GM18870 (cell line): ENCODE data around the gene MTPN.

Experiments used
- ATAC-seq: cut with Tn5 transposase; IDR thresholded peaks from one replicate; pipeline ENCODE4 v1.9.1; 2021; ENCODE audit warnings: moderate library complexity; ENCODE audit not compliant: unreplicated experiment

The MTPN gene

DNA sequence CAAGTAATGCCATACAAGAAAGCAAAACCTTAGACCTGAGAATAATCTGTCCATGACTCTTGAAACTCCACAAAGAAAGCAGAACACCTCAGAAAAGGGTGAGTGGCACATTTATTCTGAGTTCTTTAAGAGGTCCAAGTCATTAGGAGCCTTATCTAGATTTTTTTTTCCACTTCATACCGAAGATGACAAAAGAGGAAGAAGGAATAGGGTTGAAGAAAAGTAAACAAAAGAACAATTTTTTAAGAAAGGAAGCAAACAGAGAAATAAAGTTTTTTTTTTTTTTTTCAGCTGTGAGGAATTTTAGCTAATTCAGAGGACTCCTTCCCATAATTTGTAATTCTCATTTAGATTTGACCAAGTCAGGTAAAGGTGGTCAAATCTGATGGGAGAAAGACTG is 13.1 kb upstream of the MTPN start:
- no peak for ATAC-seq

DNA sequence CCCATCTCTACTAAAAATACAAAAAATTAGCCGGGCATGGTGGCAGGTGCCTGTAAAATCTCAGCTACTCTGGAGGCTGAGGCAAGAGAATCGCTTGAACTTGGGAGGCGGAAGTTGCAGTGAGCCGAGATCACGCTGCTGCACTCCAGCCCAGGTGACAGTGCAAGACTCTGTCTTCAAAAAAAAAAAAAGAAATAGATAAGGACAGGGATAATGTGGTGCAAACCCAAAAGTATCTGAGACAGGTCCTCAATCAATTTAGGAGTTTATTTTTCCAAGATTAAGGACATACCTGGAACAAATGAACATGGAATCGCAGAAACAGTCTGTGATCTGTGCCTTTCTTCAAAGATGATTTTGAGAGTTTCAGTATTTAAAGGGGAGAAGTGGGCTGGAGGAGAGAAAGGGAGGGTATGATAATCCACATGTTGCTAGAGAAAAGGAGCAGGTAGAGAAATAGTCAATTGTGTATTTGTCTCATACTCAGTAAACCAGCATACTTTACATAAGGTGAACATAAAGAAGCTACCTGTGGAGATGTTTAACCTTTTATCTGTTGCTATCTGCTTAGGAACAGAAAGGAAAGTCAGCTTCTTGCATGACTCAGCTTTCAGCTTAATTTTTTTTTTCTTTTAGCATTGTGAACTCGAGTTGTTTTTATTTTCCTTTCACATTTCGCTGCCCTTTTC is 4.9 kb upstream of the MTPN start:
- ATAC-seq, result no peak

DNA sequence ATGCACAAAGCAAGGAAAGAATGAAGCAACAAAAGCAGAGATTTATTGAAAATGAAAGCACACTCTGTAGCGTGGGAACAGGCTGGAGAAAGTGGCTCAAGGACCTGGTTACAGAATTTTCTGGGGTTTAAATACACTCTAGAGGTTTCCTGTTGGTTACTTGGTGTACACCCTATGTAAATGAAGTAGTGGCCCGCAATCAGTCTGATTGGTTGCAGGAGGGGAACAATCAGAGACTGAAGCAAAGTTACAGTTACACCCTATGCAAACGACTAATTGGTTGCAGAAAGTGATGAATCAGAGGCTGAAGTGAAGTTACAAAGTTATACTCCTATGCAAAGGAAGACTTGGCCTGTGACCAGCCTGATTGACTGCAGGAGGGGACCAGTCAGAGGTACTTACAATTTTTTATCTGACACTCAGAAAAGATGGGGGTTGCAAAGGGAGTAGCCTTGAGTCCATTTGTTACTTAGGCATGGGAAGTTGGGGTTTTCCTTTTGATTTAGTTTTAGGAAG is 3.6 kb upstream of the MTPN start:
- ATAC-seq, result peak; percentile 83

DNA sequence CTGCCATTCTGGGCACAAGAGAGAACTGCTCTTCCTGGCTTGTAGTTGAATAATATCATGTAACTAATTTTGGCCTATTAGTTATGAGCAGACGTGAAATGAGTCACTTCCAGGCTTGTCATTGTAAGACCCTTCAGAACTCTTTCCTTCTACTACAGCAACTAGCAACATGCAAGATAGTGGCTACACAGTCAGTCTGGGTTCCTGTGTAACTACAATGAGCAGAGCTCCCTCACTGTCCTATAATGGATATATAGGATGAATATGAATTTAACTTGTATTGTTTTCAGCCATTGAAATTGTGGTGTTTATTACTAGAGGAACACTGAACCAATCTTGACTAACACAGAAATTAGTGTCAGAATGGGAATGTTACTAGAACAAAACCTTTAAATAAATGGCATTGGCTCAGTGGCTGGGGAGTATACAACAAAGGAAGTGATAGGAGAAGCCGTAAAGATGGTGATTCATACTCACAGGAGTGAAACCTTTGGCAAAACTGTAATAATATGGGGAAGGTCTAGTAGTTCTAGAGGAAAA is 2.9 kb upstream of the MTPN start:
- no peak for ATAC-seq

DNA sequence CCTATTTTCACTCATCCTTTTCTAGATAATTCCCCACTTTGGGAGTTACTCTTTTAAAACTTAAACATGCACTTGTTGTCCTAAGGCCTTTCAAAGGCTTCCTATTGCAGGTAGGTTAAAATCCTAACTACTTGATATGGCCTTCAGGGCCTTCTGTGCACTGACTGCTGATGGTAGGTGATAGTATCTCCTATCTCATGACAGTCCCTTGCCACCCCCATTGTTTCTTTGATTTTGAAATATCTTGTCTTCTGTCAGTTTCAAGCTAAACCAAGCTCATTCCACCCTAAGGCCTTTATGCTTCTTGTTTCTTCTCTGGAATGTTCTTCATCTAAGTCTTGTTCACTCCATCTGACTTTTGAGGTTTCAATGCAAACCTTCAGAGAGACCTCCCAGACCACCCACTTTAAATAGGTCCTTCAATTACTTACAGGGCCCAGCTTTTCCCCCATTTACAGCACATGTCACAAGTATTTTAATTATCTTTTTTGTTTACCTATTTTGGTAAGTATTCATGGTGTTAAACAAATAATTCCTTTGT is 2.4 kb upstream of the MTPN start:
- ATAC-seq, result no peak

DNA sequence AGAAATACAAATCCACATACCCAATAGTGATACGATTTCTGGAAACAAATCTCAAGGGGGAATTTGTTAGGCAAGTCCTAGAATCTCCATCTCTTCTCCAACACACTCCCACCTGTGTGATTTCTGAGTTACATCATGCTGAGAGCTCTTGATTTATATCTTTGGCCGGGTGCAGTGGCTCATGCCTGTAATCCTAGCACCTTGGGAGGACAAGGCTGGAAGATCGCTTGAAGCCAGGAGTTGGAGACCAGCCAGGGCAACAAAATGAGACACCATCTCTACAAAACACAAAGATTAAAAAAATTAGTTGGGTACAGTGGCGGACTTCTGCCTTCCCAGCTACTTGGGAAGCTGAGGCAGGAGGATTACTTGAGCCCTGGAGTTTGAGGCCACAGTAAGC is 1.5 kb upstream of the MTPN start:
- no peak for ATAC-seq

DNA sequence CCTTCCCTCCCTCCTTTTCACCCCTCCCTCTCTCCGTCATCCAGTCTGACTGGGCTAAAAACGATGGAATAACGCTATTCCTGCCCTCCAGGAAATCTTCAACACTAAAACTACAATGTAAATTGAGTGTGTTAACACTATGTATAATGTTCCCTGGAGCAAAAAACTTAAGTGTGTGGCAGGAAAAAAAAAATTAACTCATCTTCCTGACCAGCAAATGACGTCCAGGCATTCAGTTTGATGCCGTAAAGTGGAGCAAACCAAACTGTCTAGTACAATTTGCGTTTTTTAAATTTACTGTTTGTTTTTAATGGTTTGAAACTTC is 545 bp upstream of the MTPN start:
- no peak for ATAC-seq

DNA sequence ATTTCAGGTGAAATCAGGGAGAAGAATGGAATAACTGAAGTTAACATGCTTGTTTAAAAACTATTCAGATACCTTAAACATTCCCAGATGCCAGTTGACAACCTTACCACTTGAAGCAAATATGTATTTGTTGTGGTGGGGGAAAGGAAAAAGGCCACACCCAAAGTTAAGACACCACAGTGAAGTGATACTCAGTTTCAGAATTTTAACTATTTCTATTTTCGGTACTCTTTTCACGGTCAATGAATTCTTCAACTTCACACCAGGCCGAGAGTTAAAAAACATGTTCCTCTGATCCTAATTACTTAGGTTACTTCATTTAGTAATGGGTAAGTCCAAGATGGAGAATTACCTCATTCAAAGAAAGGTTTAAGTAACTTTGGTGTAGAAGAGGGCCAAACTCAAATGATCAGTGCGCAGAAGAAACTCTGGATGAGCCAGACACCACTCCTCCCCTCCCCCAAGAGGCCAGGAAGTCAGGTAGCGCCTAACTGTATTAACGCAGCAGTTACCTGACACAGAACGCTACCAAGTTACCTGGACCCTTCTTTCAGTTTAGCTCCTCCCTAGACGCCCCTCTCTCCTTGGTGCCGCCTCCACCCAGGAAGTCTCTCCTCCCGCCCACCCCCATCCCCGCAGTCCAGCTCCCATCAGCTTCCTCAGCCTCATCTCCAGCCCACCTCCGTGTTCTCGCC is 700 bp downstream of the MTPN start:
- ATAC-seq, result no peak

DNA sequence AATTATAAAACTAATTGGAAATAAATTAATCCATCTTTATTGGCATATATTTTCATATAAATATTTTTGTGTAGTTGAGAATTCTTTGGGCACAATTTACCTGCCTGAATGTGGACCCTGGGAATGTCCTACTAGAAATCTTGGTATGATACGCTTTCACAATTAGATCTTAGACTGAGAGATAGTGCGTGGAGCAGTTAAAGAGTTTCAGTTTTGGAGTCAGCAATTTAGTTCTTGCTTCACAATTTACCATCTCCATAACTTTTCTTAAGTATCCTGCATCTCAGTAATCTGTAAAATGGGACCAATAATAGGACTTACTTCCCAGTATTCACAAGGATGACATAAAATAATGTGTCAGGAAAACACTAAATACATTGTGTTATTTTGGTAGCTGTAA is 2.0 kb downstream of the MTPN start:
- no peak for ATAC-seq

DNA sequence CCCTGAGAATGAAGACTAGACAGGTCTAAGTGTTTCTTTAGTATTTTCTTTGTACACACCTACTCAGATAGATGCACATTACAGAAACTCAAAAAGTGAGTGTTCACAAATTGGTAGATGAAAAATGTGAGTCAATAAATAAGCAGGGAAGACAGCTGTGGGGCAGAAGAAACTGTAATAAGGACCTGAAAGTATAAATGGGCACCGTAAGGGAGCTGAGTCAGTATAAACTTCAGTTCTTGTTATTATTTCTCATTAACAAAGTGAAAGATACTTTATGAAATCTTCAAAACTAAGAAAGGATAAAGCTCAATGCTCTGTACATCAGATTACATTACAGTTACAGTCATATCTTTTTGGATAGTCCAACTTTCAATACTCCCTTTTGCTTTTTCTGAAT is 2.5 kb downstream of the MTPN start:
- no peak for ATAC-seq

DNA sequence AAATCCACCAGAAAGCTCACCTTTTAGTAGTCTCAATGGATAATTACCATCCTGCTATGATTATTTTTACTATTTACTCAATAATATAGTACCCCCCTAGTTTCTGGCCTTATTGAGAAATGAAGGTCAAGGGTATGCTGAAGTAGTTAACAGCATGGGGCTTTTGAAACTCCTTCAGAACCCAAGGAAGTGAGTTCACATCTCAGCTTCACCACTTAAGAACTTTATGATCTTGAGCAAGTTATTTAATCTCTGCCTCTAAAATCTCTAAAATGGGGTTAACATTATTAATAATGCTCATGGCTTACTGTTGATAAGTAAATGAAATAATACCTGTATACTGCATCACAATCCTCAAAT is 5.8 kb downstream of the MTPN start:
- no peak for ATAC-seq

DNA sequence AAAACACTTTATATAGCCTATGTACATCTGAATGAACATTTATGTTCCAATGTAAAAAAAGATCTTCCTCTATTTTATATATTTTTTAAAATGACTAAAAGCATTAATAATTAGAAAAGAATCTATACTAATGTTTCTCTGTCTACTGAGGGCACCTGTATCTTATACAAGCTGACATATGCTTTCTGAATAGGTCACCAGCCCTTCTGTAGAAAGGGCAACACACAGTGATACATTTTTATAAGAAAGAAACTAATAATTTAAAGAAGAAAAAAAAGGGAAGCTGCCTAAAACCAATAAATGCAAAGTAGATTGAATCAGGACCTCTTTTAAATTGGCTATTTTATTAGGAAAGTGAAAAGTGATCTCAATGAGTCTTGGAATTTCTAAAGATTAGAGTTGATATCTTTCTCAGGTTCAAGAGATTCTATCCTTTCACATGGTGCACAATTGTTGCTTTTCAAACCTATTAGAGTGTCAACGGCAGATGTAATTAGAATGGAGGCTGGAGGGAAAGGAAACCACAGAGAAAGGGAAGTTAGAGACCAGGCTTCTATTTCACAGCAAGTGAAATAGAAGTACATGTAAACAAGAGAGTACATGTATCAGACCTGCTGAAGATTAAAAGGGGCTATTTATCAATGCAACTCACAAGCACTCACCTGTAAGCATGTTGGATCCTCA is 6.3 kb downstream of the MTPN start:
- ATAC-seq, result peak; percentile 68

DNA sequence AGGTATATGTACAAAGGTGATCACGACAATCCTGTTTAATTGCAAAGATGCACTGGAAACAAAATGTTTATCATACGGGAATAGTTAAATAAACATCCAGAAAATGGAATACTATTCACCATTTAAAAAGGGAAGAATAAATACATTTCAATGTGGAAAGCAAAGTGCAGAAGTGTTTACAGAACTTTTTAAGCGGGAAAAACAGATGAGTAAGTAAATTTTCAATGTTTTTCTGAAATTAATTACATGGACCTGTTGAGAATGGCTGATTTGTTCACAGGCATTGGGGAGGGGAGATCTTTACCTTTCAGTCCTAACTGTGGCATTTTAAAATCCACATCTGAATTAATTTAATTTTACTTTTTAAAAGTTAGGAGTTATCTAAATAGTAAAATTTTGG is 7.1 kb downstream of the MTPN start:
- no peak for ATAC-seq

DNA sequence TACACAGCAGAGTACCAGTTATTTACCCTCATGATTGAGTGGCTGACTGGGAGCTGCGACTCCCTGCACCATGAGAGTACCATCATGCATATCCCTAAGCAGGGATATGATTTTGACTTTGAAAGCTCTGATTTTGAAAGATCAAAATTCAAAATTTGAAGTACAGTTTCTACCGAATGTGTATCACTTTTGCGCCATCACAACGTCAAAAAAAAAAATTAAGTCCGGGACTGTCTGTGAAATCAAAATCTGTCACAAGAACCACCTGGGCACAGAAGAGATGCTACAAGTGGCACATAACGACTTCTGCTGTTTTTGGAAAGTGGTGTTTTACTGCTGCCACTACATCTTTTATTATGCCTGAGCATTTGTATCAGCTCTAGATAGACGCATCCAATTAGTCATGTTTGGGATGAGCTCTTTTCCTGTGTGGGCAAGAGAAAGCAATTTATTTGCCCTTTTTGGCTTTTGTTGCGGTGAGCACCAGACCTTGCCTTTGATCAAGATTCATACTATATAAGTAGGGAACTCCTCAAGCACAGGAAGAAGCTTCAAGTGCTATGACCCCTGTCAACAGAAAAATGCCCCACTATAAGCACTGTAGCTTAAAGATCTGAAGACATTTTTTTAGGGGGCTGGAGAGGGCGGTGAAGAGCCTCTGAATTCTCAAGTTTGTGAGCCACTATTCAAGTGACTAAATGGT is 10.7 kb downstream of the MTPN start:
- ATAC-seq, result no peak

DNA sequence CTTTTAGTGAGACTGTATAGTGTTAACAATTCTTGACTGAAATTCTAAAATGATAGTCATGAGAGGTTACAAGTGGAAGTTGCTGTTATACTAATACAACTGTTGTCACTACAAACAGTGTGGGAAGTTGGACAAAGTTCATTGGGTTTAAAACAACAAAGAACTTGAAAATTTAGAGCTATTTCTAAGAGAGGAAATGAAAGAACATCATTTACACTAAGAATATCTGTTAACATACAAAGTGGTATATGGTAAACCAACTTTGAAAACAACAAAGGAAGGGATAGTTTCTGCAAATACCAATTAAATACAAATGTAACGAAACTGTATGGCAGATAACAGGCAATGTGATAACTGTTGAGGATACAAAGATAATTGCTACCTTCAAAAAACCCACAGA is 11.6 kb downstream of the MTPN start:
- peak; percentile 41 for ATAC-seq

DNA sequence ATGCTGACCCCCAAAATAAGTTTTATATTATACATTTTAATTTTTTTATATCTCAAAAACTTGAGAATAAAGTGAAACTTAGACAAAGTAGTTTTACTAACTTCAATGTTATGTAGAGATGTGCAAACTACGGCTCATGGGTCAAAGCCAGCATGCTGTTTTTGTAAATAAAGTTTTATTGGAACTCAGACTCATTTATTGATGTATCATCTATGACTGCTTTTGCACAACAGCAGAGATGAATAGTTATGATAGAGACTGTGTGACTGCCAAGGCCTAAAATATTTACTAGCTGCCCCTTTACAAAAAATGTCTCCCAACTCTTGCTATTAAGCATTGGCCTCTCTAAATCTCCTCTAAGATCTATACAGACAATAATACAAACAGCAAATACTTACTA is 12.4 kb downstream of the MTPN start:
- no peak for ATAC-seq

DNA sequence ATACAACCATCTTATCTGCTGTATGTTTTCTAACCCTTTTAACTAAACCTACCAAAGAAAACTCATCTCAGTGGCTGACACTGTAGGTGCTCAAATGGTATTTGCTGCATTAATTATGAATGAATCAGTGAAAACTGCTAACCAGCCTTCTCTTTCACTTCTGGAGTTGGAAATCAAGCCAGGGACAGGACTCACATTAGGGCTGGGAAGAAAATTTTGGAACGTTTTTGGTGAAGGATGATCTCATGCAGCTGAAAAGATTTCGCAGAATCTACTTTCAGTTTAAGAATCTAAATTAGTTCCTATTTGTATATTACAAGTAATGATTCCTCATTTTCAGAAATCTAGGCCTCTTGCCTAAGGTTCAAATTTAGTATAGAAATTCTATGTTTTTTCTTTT is 12.9 kb downstream of the MTPN start:
- ATAC-seq, result no peak

DNA sequence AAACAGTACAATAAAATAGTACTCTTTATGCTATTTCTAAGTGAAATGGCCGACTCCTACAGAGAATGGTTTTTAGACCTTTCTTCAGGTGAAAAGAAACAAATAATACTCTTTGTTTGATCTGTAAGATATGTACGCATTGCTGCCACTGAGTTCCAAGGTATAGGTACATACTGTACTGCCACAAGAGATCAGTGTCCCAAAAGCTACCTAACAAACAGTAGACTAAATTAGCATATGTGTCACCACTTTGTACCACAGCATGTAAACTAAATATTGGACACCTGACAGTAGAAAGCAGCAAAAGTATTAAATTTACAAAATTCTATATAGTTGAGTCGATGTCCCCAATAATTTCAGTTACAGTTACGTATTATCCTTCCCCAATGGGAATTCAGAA is 14.4 kb downstream of the MTPN start:
- ATAC-seq, result no peak

DNA sequence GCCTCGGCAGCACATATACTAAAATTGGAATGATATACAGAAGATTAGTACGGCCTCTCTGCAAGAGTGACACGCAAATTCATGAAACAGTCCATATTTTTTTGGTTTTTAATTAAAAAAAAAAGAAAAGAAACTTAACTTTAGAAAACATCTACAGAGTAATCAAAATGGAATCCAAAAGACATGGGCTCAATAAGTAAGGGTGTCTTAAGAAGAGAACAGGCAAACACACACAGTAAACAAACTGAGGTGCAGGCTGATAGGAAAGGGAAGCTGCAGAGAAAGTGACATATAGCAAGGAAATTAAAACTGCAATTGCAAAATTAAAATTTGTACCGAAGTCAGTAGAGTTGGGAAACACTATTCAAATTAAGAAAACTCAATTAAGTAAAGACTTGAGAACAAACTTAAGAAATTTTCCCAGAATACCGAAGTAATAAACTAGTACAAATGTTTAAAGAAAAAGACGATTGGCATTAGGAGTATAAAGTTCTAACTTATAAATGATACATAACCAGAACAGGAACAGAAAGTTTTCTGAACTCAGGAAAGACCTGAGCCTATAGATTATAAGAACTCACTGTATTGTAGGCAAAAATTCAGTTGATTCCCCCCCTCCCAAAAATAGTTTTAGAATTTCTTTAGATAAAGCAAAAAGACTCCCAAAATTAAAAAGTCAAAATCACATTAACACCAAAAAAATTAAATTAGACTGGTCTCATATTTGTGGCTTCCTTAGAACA is 16.3 kb downstream of the MTPN start:
- ATAC-seq, result no peak

DNA sequence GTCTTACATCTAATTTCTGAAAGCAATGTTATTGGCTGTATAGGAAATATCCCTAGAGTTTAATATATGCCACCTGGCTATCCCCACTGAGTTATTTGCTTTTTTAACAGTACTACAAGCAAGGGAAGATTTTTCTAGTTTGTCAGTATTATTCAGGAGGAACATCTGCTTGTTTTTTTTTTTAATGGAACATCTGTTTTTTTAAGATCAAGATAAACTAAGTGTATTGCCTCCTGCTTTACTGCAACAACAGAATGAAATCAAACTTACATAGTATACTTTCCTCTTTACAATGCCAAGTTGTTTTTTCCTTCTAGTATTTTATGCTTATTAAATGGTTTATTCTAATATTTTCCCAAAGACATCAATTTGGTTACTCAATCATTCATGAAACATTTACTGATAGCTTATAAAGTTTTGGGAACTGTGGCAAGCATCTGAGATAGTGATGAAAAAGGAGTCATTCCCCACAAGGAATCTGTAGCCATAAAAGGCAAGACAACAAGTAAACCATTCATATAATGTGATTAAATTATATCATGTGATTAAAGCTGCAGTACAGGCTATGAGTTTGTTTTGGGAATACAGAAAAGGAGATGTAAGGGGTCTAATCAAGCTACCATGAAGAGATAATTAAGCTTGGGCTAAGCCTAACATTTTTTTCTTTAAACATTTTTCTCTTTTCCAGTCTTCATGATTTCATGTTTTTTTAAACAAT is 17.4 kb downstream of the MTPN start:
- no peak for ATAC-seq
